Activated CD4-positive, alpha-beta T cell treated with anti-CD3 and anti-CD28 coated beads for 48 hours (primary cell): ENCODE measurements around the gene NUCB1.
"Not testable (repeated sequence)": the region's sequence is repeated elsewhere in the genome, so short reads cannot be mapped to it uniquely, and the experiment has no call there.

Experiments
- DNase-seq: peaks from one replicate; pipeline ENCODE4 v3.0.0-alpha.2; 2020

NUCB1 gene

DNA sequence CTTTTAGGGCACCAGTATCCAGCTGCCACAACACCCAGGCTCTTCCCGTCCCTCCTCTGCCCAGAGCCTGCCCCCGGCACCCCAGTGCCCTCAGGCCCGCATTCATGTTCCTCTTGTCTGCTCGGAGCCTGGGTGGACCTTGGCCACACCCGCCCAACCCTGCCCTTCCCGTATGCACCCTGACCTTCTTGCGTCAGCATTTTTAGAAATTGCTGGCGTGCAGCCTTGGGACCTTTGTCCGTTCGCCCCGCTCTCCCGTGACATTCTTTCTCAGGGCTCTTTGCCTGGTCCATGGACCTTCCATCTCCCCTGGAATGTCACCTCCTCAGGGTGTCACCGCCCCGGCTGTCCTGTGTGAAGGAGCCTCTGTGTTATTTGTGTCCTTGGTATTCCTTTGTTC, 7.6 kb downstream of the NUCB1 start:
- no peak for DNase-seq

DNA sequence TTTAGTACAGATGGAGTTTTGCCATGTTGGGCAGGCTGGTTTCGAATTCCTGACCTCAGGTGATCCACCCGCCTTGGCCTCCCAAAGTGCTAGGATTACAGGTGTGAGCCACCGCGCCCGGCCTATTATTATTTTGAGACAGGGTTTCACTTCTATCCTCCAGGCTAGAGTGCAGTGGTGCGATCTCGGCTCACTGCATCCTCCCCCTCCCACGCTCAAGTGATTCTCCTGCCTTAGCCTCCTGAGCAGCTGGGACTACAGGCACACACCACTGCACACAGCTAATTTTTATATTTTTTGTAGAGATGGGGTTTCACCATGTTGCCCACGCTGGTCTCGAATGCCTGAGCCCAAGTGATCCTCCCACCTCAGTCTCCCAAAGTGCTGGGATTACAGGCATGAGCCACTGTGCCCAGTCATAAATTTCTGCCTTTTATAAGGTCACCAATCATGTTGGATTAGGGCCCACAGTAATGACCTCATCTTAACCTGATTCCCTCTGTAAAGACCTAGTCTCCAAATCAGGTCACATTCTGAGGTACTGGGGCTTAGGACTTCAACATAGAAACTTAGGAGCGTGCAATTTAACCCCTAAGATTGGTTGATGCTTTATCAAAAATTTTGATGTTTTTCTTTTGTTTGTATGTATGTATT, 9.4 kb downstream of the NUCB1 start:
- not testable (repeated sequence) for DNase-seq

DNA sequence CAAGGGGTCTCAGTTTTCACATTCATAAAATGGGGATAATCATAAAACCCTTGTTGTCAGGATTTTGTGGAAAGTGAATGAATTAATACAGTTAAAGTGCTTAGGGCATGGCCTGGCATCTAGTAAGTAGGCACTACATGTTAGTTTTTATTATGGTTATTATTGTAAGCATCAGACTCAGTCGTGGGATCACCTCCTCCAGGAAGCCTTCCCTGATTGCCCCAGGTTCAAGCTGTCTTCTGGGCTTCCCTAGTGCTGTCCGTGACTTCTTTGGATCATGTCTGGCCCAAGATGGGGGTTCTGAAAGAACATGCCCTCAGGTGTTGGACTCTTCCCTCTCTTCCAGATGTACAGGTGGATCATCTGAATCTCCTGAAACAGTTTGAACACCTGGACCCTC, 10.7 kb downstream of the NUCB1 start:
- no peak for DNase-seq

DNA sequence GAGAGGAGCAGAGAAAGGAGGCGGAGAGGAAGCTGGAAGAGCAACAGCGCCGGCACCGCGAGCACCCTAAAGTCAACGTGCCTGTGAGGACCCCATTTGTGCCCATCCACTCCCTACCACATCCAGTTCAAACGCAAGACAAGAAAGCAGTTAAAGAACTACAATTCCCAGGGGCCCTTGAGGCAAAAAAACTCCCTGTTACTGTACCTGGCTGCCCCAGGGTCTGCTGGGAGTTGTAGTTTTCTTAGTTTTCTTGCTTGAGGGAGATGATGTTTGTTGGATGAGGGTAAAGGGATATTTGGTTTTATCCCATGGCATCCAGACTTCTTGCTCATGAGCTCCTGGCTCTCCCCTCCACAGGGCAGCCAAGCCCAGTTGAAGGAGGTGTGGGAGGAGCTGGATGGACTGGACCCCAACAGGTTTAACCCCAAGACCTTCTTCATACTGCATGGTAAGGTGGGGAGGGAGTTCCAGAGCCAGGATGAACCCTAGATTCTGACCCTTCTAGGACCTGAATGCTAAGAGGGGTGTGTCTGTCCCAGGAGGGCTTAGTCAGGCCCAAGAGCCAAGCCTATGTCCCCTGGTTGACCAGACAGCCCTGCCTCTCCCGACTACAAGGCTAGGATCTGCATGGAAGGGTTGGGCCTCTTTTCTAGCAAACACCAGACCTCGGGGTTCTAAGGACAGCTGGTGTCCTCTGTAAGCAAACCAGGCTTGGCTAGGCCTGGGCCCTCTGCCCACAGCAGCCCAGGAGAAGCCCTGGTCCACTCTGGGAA, 13.2 kb downstream of the NUCB1 start:
- peak; percentile 41 for DNase-seq

DNA sequence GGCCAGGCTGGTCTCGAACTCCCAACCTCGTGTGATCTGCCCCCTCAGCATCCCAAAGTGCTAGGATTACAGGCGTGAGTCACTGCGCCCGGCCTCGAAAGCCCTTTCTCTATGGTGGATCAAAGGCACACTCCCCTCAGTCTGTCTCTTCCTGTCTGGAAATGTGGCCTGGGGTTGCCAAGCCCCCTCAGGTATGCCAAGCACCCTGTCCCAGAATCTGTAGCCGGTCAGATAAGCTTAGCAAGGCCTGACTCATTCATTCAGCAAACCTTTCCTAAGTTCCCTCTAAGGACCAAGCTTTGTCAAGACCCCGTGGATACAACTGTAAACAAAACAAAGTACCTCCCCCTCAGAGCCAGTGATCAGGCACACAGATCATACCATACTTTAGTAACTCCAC, 14.1 kb downstream of the NUCB1 start:
- no peak for DNase-seq

DNA sequence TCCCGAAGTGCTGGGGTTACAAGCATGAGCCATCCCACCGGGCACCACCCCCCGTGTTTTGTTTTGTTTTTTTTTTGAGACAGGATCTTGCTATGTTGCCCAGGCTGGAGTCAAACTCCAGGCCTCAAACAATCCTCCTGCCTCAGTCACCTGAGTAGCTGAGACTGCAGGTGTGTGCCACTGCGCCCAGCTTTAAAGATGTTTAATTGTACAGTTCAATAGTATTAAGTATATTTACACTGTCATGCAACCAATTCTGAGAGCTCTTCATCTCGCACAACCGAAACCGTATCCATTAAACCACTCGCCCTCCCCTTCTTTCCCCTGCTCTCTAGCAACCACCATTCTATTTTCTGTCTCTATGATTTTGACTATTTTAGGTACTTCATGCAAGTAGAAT, 15.6 kb downstream of the NUCB1 start:
- DNase-seq, result no peak

DNA sequence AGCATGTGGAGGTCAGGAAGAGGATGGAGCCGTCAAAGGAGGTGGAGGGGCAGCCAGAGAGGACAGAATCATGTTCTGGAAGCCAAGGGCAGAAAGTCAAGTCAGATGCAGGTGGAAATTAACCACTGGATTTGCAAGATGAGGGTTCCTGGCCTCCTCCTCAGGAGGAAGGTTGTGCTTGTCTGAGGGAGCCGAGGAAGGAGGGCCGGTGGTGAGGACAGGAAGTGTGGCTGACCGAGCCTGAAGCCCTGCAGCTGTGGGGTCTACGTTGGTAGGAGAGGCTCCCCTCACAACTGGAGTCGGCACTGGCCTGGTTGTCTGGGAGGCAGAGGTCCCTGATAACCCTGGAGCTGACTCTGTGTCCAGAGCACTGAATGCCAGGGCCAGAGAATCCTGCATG, 18.0 kb downstream of the NUCB1 start:
- DNase-seq, result no peak

DNA sequence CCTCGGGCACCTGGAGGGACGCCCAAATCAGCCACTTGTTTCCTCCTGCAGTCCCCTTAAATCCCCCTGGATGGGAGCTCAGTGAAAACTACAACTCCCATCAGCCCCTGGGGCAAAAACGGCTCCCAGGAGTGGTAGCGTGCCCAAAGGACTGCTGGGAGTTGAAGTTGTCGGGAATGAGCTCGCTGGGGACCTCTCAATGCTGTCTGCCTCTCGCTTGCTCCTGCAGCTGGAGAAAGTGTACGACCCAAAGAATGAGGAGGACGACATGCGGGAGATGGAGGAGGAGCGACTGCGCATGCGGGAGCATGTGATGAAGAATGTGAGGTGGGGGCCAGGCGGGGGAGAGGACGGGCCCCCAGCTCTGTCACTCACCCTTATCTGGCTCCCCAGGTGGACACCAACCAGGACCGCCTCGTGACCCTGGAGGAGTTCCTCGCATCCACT, 18.7 kb downstream of the NUCB1 start:
- peak; percentile 36 for DNase-seq

DNA sequence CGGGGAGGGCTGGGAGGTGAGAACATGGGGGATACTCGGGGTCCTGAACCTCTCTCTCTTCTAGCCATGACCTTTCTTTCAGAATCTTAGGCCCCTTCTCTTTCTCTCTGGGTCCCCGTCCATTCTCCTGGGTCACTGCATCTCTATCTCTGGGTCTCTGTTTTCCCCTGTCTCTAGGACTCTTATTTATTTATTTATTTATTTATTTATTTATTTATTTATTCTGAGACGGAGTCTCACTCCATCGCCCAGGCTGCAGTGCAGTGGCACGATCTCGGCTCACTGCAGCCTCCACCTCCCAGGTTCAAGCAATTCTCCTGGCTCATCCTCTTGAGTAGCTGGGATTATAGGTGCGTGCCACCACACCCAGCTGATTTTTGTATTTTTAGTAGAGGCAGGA, 19.2 kb downstream of the NUCB1 start:
- DNase-seq, result not testable (repeated sequence)

DNA sequence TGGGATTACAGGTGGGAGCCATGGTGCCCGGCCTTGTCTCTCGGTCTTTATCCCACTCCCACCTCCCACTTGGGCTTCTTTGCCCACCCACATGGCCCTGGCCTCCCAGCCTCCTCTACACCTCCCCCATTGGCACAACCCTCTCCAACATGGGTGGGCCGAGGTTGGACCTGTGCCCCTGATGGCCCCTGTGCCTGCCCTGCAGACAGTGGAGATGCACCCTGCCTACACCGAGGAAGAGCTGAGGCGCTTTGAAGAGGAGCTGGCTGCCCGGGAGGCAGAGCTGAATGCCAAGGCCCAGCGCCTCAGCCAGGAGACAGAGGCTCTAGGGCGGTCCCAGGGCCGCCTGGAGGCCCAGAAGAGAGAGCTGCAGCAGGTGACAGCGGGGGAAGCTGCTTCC, 20.8 kb downstream of the NUCB1 start:
- no peak for DNase-seq

DNA sequence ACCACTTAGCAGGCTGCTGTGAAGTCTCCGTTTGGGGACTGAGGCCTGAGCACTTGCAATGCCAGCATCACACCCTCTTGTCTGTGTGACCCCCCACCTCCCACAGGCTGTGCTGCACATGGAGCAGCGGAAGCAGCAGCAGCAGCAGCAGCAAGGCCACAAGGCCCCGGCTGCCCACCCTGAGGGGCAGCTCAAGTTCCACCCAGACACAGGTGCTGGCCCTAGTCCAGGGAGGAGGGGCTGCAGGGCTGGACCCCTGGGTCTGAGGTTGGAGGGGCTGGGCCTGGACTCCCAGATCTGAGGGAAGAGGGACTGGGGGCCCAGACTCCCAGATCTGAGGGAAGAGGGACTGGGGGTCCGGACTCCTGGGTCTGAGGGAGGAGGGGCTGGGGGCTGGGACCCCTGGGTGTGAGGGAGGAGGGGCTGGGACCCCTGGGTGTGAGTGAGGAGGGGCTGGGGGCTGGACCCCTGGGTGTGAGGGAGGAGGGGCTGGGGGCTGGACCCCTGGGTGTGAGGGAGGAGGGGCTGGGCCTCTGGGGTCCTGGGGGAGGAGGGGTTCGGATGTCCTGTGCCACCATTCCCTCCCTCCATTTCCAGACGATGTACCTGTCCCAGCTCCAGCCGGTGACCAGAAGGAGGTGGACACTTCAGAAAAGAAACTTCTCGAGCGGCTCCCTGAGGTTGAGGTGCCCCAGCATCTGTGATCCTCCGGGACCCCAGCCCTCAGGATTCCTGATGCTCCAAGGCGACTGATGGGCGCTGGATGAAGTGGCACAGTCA, 21.8 kb downstream of the NUCB1 start:
- DNase-seq, result no peak

DNA sequence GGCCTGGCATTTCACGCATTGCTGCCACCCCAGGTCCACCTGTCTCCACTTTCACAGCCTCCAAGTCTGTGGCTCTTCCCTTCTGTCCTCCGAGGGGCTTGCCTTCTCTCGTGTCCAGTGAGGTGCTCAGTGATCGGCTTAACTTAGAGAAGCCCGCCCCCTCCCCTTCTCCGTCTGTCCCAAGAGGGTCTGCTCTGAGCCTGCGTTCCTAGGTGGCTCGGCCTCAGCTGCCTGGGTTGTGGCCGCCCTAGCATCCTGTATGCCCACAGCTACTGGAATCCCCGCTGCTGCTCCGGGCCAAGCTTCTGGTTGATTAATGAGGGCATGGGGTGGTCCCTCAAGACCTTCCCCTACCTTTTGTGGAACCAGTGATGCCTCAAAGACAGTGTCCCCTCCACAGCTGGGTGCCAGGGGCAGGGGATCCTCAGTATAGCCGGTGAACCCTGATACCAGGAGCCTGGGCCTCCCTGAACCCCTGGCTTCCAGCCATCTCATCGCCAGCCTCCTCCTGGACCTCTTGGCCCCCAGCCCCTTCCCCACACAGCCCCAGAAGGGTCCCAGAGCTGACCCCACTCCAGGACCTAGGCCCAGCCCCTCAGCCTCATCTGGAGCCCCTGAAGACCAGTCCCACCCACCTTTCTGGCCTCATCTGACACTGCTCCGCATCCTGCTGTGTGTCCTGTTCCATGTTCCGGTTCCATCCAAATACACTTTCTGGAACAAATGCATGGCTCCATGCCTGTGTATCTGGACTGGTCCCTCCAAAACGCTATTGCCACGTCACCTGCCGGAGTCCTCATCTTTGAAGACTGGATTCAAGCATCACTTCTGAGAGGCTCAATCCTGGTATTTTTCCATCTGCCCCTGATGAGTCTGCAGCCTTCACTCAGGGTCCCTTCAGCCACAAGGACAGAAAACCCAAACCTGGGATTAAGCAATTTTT, 22.7 kb downstream of the NUCB1 start:
- DNase-seq, result no peak

DNA sequence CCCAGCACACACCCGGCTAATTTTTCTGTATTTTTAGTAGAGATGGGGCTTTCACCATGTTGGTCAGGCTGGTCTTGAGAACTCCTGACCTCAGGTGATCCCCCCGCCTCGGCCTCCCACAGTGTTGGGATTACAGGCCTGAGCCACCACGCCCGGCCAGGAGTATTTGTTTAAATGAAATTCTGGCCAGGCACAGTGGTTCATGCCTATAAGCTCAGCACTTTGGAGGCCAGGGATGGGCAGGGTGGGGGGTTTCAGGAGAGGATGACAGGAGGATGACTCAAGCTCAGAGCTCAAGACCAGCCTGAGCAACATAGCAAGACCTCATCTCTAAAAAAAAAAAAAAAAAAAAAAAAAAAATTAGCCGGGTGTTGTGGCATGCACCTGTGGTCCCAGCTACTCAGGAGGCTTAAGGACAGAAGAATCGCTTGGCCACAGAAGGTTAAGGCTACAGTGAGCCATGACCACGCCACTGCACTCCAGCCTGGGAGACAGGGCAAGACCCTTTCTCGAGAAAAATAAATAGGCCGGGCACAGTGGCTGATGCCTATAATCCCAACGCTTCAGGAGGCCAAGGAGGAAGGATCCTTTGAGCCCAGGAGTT, 25.2 kb downstream of the NUCB1 start:
- peak; percentile 17 for DNase-seq

DNA sequence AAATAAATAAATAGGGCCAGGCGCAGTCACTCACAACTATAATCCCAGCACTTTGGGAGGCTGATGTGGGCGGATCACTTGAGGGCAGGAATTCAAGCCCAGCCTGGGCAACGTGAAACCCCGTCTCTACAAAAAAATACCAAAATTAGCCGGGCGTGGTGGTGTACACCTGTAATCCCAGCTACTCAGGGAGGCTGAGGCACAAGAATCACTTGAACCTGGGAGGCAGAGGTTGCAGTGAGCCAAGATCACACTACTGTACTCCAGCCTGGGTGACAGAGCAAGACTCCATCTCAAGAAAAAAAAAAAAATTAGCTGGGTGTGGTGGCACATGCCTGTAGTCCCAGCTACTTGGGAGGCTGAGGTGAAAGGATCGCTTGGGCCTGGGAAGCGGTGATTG, 25.8 kb downstream of the NUCB1 start:
- DNase-seq, result not testable (repeated sequence)

DNA sequence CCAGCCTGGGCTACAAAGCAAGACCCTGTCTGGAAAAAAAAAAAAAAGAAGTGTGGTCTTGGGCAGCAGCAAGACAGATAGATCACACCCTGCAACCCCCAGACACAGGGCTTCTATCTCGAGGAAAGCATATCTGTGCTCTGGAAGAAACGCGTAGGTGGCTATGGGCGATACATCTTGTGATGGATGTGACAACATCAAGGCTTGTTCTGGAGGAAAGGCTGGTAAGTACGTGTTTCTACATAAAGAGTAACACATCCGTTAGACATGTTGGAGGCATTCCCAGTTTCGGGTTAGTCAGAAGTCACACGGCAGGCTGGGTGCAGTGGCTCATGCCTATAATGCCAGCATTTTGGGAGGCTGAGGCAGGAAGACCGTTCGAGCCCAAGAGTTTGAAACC, 26.8 kb downstream of the NUCB1 start:
- DNase-seq, result peak; percentile 44

DNA sequence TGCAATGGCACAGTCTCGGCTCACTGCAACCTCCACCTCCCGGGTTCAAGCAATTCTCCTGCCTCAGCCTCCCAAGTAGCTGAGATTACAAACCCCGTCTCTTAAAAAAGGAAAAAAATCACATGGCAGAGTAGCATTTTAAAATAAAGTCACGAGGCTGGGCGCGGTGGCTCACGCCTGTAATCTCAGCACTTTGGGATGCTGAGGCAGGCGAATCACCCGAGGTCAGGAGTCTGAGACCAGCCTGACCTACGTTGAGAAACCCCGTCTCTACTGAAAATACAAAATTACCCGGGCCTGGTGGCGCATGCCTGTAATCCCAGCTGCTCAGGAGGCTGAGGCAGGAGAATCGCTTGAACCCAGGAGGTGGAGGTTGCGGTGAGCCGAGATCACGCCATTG, 27.6 kb downstream of the NUCB1 start:
- not testable (repeated sequence) for DNase-seq

DNA sequence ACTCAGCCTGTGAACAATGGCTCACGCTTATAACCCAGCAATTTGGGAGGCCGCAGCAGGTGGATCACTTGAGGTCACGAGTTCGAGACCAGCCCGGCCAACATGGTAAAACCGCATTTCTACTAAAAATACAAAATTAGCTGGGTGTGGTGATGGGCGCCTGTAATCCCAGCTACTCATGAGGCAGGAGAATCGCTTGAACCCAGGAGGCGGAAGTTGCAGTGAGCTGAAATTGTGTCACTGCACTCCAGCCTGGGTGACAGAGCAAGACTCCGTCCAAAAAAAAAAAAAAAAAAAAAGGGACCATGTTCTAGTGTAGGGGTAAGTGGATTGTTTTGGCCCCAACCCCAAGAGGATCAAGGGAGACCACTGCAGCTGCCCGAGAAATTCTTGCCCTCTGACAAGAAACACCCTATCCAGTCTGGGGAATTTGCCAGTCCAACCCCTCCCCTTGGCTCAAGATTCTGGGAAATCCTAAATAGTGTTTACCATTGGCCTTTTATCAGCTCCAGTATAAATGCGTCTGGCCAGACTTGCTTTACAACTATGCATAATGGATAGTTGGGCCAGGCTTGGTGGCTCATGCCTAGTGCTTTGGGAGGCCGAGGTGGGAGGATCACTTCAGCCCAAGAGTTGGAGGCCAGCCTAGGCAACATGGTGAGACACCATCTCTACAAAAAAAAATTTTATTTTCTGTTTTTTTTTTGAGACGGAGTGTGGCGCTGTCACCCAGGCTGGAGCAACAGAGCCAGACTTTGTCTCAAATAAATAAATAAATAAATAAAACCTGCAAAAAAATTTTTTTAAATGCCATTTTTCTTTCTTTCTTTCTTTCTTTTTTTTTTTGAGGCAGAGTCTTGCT, 28.3 kb downstream of the NUCB1 start:
- no peak for DNase-seq

DNA sequence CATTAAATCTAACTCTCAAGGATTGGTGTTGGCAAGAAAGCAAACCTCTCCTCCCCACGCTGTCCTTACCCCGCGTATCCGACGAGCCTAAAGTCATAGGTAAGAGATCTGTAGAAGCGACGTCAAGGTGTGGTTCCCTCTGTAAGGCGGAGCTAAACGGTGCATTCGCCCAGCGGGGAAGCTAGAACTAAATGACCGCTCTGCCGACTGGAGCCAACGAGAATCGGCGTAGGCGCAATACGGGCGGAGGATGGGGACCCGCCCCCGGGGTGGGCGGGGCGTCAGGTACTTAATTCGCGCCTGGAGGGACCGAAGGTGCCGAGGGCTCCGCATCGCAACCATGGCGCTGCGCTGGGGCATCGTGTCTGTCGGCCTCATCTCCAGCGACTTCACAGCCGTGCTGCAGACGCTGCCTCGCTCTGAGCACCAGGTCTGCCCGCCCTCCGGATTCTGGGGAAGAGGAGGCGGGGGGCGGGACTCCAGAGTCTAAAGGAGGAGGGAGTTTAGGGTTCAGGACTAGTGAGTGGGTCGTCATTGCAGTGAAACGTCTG, 33.3 kb downstream of the NUCB1 start, which contains the start of gene DHDH:
TSS of gene DHDH (plus strand) at position 318 of the 551 bp plus-strand sequence. CDS start at position 341, 23 bp downstream.
- peak; percentile 83 for DNase-seq

DNA sequence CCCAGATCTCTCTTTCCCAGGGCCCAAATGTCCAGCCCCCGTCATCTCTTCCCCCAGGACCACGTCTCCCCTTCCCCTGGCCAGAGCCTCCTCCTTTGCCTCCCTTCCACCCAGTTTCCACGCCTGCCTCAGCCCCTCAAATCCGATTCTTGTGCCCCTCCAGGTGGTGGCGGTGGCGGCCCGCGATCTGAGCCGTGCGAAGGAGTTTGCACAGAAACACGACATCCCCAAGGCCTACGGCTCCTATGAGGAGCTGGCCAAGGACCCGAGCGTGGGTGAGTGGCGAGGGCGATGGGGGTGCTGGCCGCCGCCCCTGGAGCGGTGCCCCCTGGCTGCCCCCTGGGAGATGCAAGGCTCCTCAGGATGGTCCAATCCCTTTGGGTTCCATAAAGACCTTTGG, 34.7 kb downstream of the NUCB1 start:
- DNase-seq, result no peak

DNA sequence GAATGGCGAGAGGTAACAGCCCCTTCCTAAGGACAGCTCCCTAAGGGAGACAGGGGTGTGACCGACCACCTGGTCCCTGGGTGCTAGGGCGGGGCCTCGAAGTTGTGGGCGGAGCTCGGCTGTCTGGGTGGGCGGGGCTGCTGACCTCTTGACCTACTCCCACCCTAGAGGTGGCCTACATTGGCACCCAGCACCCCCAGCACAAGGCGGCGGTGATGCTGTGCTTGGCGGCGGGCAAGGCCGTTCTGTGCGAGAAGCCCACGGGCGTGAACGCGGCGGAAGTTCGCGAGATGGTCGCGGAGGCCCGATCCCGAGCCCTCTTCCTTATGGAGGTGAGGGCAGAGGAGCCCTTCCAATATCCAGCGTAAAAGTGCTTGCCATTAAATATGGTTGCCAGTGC, 35.8 kb downstream of the NUCB1 start:
- no peak for DNase-seq

DNA sequence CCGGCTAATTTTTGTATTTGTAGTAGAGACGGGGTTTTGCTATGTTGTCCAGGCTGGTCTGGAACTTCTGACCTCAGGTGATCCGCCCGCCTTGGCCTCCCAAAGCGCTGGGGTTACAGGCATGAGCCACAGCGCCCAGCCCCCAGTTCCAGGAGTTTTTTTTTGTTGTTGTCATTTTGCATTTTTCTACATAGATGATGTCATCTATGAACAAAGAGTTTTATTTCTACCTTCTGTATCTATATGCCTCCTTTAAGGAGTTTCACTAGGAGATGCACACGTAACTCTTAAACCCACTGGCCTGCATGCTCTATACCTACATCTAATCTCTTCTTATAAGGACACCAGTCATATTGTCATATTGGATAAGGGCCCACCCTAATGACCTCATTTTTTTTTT, 38.1 kb downstream of the NUCB1 start:
- no peak for DNase-seq
